CD4-positive, alpha-beta T cell treated with Interleukin-15 for 1 hour (primary cell): ENCODE data around the gene RPRD1B.
"Not testable (repeated sequence)": the region's sequence is repeated elsewhere in the genome, so short reads cannot be mapped to it uniquely, and the experiment has no call there.

ENCODE experiments used
- DNase-seq: peaks from one replicate; pipeline ENCODE4 v3.0.0-alpha.2; 2020

The RPRD1B gene

DNA sequence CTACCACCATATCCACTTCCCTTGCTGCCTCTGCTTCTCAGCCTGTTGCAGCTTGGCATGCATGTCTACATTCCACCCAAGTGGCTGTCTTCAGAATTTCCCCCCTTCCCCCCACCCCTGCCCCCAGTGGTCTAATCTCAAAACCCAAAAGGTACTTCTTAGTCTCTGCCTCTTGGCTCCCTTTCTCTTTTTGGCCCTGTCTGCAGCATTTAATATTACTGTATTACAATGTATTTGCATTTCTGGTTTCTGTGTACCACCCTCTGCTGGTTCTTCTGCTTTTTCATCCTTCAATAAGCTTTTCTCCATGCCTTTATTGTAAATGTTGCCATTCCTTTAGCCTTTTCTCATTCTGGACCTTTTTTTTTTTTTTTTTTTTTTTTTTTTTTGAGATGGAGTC lies 43.0 kb downstream of the RPRD1B start:
- no peak for DNase-seq

DNA sequence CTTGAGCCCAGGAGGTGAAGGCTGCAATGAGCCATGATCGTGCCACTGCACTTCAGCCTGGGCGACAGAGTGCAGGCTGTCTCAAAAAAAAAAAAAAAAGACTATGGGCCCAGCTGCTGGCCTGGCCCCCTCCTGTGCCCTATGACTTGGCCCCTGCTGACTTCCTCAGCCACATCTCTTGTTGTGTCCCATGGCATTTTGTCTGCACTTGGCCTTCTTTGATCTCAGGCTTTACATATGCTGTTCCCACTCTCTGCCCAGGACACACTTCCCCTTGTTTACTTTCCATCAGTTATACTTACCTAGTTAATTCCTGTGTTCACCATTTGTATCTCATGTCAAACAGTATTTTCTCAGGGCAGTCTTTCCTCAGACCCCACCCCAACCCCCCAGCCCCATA lies 44.5 kb downstream of the RPRD1B start:
- no peak for DNase-seq

GRCh38 chr20:38079353-38079752 lies 45.8 kb downstream of the RPRD1B start:
- no peak for DNase-seq

DNA sequence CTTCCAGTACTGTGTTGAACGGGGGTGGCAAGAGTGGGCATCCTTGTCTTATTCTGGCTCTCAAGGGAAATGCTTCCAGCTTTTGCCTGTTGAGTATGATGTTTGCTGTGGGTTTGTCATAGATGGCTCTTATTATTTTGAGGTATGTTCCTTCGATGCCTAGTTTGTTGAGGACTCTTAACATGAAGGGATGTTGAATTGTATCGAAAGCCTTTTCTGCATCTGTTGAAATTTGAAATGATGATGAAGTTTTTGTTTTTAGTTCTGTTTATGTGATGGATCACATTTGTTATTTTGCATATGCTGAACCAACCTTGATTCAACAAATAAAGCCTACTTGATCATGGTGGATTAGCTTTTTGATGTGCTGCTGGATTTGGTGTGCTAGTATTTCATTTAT lies 48.0 kb downstream of the RPRD1B start:
- no peak for DNase-seq

- no peak for DNase-seq
These were observed 49.3 kb downstream of the RPRD1B start for GRCh38 chr20:38082894-38083293.

- no peak for DNase-seq
These were observed 49.9 kb downstream of the RPRD1B start for GRCh38 chr20:38083338-38084048.

- no peak for DNase-seq
These were observed 50.9 kb downstream of the RPRD1B start for GRCh38 chr20:38084425-38084951.

- no peak for DNase-seq
These were observed 51.5 kb downstream of the RPRD1B start for GRCh38 chr20:38085026-38085425.

GRCh38 chr20:38089500-38089899 lies 56.0 kb downstream of the RPRD1B start:
- DNase-seq, result no peak

DNA sequence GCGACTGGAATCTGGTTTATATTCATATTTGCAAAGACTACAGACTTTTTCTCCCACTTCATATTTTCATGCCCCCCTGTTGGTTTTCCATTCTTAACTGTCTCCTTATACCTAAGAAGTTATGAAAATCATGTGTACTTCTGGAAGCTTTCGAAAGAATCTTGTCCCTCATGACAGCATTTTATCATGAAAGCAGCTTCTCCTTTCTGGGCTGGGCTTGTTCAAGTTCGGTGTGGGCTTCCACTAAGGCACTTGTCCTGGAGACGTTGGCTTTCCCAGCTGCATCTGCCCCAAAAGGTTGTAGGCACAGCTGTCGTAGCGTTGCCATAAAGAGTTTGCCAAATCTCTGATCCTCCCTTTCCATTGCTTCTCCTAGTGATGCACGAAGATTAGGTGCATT lies 56.5 kb downstream of the RPRD1B start:
- no peak for DNase-seq

- DNase-seq, result no peak
These were observed 58.1 kb downstream of the RPRD1B start for GRCh38 chr20:38091441-38092216.

GRCh38 chr20:38092260-38092857 lies 58.8 kb downstream of the RPRD1B start:
- DNase-seq, result no peak

DNA sequence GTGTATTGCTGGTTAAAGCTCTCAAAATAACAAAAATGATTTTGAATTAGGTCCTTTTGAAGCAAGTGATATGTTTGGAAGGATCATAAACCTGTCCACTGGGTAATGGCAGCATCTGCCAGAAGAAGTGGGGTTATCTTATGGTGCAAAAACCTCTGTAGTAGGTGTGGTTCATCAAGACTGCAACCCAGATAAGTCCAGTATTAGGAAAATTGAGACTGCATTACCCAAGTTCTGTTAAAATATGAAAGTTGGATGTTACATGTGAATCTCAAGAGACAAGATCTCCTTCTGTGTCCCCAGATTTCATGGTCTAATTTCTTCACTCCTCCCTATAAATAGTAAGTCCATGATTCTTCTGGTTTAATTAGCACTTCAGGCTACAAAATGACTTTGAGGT lies 59.4 kb downstream of the RPRD1B start:
- DNase-seq, result no peak

- no peak for DNase-seq
These were observed 60.1 kb downstream of the RPRD1B start for GRCh38 chr20:38093641-38094077.

GRCh38 chr20:38094373-38094891 lies 60.9 kb downstream of the RPRD1B start:
- peak; percentile 75 for DNase-seq

DNA sequence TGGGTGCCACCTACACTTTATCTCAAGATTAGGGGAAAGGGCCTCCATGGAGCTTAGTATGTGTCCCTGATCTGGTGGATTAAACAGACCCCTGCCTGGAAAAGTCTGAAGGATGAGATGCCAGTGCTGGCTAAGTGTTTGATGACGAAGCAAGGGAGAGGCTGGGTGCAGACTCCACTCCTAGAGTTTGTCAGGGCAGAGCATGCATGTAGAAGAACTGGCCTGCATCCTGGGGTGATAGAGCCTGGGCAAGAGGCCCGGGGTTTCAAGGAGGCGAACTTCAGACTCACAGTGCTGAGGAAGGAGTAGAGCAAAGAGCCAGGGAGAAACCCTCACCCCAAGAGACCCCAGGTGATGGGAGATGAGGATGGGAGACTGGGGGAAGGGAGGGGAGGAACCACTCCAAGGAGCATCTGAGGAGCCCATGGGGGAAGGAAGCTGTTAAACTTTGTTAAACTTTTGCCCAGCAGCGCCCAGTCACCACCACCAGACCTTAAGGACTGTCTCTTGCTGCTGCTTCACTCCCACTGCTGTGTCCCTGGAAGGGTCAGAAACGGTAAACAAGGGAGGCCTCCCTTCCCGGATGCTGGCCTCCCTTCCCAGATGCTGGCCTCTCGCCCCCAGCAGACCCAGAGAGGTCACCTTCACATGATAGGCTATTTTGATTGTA lies 61.6 kb downstream of the RPRD1B start:
- no peak for DNase-seq

DNA sequence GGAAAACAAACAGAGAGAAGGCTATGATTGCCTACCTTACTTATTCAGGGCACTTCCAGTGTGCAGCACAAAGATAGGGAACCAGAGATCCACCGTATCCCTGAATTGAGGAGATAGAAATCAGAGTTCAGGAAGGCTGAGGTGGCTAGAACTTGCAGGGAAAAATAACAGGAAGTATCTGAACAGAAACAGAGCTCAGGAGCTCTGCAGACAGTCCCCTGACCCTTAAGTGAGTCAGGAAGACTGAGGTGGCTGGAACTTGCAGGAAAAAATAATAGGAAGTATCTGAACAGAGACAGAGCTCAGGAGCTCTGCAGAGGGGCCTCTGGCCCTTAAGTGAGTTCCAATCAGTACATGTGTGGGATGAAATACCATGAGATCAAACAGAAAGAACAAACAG lies 65.4 kb downstream of the RPRD1B start:
- no peak for DNase-seq

DNA sequence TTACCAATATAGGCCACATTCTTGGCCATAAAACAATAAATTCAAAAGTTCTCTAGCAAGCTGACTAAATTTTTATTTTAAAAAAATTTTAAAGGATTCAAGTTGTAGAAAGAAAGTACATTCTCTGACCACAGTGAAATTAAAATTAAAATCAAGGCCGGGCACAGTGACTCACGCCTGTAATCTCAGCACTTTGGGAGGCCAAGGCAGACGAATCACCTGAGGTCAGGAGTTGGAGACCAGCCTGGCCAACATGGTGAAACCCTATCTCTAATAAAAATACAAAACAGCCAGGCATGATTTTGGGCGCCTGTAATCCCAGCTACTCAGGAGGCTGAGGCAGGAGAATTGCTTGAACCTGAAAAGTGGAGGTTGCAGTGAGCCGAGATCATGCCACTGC lies 68.7 kb downstream of the RPRD1B start:
- DNase-seq, result not testable (repeated sequence)

GRCh38 chr20:38104285-38104684 lies 70.7 kb downstream of the RPRD1B start:
- DNase-seq, result no peak

GRCh38 chr20:38106461-38106860 lies 72.9 kb downstream of the RPRD1B start:
- no peak for DNase-seq

DNA sequence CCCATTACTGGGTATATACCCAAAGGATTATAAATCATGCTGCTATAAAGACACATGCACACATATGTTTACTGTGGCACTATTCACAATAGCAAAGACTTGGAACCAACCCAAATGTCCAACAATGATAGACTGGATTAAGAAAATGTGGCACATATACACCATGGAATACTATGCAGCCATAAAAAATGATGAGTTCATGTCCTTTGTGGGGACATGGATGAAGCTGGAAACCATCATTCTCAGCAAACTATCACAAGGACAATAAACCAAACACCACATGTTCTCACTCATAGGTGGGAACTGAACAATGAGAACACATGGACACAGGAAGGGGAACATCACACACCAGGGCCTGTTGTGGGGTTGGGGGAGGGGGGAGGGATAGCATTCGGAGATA lies 73.8 kb downstream of the RPRD1B start:
- not testable (repeated sequence) for DNase-seq

- DNase-seq, result not testable (repeated sequence)
These were observed 74.4 kb downstream of the RPRD1B start for GRCh38 chr20:38107916-38108315.

- no peak for DNase-seq
These were observed 75.0 kb downstream of the RPRD1B start for GRCh38 chr20:38108438-38108985.
